K562 (cell line): ENCODE measurements around the gene FOXE1. TPM values are rescaled to one million over a fixed set of nuclear protein-coding genes. Genes with fewer than 3 reads are reported as not detected.

ENCODE experiments used
- ATF3 ChIP-seq, 2 experiments: fragments of 450-650 bp in 1 of 2; sonication (generic) in 1 of 2; formaldehyde crosslinking in 1 of 2; IDR thresholded peaks in 1 of 2; conservative IDR thresholded peaks in 1 of 2; 2 replicates each; pipeline versions ENCODE4 v1.6.1 to v1.8.1; 2016 to 2023; ENCODE audit warnings: mild to moderate bottlenecking in 2 of 2, moderate library complexity in 2 of 2, inconsistent platforms in 1 of 2, missing genetic modification reagents in 1 of 2
- CTCFL ChIP-seq: IDR thresholded peaks from 2 replicates; pipeline ENCODE4 v1.6.1; 2011; ENCODE audit warnings: borderline replicate concordance, low read depth, mild to moderate bottlenecking, moderate library complexity, low read length; ENCODE audit not compliant: insufficient read depth, poor library complexity, severe bottlenecking
- EGR1 ChIP-seq: fragments of 450-650 bp; conservative IDR thresholded peaks from 2 replicates; pipeline ENCODE4 v1.6.1; 2017; ENCODE audit warnings: mild to moderate bottlenecking
- JUN ChIP-seq, 2 experiments: sonication (generic) in 1 of 2; formaldehyde crosslinking in 1 of 2; IDR thresholded peaks; 2 replicates each; pipeline versions ENCODE4 v1.6.1 to v1.8.0; 2012 to 2022; ENCODE audit warnings: borderline replicate concordance in 2 of 2, mild to moderate bottlenecking in 2 of 2, improper control_type of control experiment in 1 of 2, low read depth in 1 of 2, low read length in 1 of 2, missing genetic modification reagents in 1 of 2
- MAFG ChIP-seq: fragments of 450-650 bp; conservative IDR thresholded peaks from 2 replicates; pipeline ENCODE4 v1.6.1; 2016; ENCODE audit warnings: missing genetic modification characterization, missing compliant biosample characterization
- PML ChIP-seq: IDR thresholded peaks from 2 replicates; pipeline ENCODE4 v1.6.1; 2012; ENCODE audit warnings: low read length, inconsistent platforms
- RCOR1 ChIP-seq, 2 experiments: IDR thresholded peaks; 2 replicates each; pipeline ENCODE4 v1.6.1; 2012; ENCODE audit warnings: low read depth in 2 of 2, low read length in 2 of 2, borderline replicate concordance in 1 of 2, improper control_type of control experiment in 1 of 2
- TAF15 ChIP-seq: fragments of 200-400 bp; formaldehyde crosslinking; IDR thresholded peaks from 2 replicates; pipeline ENCODE4 v1.6.1; 2017; ENCODE audit warnings: mild to moderate bottlenecking, low read depth, low read length, moderate library complexity
- ZBTB8A ChIP-seq: fragments of 450-650 bp; IDR thresholded peaks from 2 replicates; pipeline ENCODE4 v1.6.1; 2018; ENCODE audit warnings: mild to moderate bottlenecking, moderate library complexity; ENCODE audit not compliant: partially characterized antibody
- ZFP36 ChIP-seq: fragments of 150-350 bp; IDR thresholded peaks from 2 replicates; pipeline ENCODE4 v1.6.1; 2018; ENCODE audit warnings: low read length, low read depth; ENCODE audit not compliant: partially characterized antibody
- ZNF184 ChIP-seq: sonication (generic); formaldehyde crosslinking; IDR thresholded peaks from 2 replicates; pipeline ENCODE4 v1.5.0; 2020; ENCODE audit warnings: missing genetic modification reagents
- ZNF511 ChIP-seq: sonication (generic); formaldehyde crosslinking; IDR thresholded peaks from 2 replicates; pipeline ENCODE4 v1.8.0; 2022; ENCODE audit warnings: mild to moderate bottlenecking, missing genetic modification reagents
- ZNF695 ChIP-seq: fragments of 450-650 bp; formaldehyde crosslinking; IDR thresholded peaks from 2 replicates; pipeline ENCODE4 v1.4.0; 2020; ENCODE audit warnings: mild to moderate bottlenecking, moderate library complexity
- polyA plus RNA-seq, 8 experiments: library from polyadenylated mRNA; depleted of rRNA in 4 of 8; stranded (reverse) in 5 of 8; unstranded in 3 of 8; fragments of >200 nt; fragmentation: Nextera tagmentation in 2 of 8; fragmentation: Illumina TruSeq in 1 of 8; extraction: Ambion mirVana in 2 of 8; extraction: Trizol in 1 of 8; gene quantifications; 2 replicates each; pipeline versions ENCODE4 v1.2.1 to v1.2.3, GENCODE V29; 2011 to 2014; ENCODE audit warnings: inconsistent platforms in 1 of 8, missing spikeins in 1 of 8
- total RNA-seq, 7 experiments: library from RNA; depleted of rRNA in 6 of 7; stranded (reverse); fragments of >200 nt in 6 of 7; fragmentation: Illumina TruSeq in 2 of 7; extraction: Trizol in 2 of 7; gene quantifications; 2 replicates each; pipeline versions ENCODE4 v1.2.1 to v1.2.3, GENCODE V29; 2011 to 2021; ENCODE audit warnings: low replicate concordance in 1 of 7
- TF ChIP-seq, protein P1 (sequence below): fragments of 450-650 bp; conservative IDR thresholded peaks from 2 replicates; pipeline ENCODE4 v1.6.1; 2016; ENCODE audit warnings: missing genetic modification characterization, low read depth, mild to moderate bottlenecking, missing compliant biosample characterization, moderate library complexity
- TF ChIP-seq, protein P2 (sequence below), 3 experiments: IDR thresholded peaks in 2 of 3; conservative IDR thresholded peaks in 1 of 3; 2 replicates each; pipeline ENCODE4 v1.5.1; 2011 to 2012; ENCODE audit warnings: low read length in 3 of 3, mild to moderate bottlenecking in 3 of 3, control low read depth in 2 of 3, improper control_type of control experiment in 1 of 3, inconsistent platforms in 1 of 3, low read depth in 1 of 3, mixed read lengths in 1 of 3, moderate library complexity in 1 of 3; ENCODE audit not compliant: insufficient read depth in 2 of 3

Gene FOXE1
- total and polyA plus RNA-seq, 9 of the 15 experiments (the other 6 are each of a cell fraction or from before 2014, with no cell fraction given) = not detected

DNA sequence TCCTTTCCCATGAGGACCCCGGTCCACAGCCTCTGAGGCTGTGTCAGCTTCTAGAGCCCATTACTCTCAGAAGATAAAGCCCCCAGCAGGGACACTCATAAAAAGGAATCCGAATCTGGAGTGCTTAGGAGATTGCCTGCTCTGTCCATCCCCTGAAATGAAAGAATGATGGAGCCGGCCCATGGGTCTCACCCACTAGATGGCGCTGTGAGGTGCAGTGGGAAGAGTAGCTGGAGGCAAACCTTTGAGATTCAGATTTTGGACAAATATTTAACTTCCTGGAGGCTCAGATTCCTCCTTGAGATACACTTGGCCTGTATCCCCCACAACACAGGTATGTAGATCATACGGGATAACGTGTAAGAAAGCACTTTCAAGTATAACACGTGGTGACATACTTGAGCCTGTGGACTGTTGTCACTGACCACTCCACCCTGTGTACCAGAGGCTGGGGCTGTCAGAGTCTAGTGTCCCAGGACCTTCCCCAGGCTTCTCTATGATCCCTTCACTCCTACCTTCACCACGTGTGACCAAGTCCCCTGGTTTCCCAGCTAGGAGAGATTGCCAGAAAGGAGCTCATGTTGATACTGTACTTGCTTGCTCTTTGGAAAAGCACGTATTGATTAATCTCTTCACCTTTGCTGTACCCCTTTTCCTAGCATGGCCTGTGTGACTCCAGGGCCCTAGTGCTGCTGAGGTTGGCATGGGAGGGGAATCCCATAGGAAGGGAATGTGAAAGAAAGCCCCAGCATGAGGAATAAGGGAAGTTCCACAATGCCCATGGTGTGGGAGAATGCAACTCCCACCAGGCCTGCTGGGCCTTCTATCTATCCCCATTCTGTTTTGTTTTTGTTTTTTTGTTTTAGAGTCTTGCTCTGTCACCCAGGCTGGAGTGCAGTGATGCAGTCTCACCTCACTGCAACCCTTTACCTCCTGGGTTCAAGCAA, 37.2 kb downstream of the FOXE1 start (continued):
- TF ChIP-seq ATF3 (IDR thresholded peaks at IDR 0.05) = no peak
- no peak for TF ChIP-seq ATF3 (CRISPR knock-in tag; conservative IDR thresholded peaks at IDR 0.05)
- no peak for TF ChIP-seq ZNF184 (CRISPR knock-in tag)
- no peak for TF ChIP-seq JUN (IDR thresholded peaks at IDR 0.05; ENCODE audit: borderline replicate concordance, low read depth, low read length)
- no peak for TF ChIP-seq JUN (CRISPR knock-in tag; IDR thresholded peaks at IDR 0.05; ENCODE audit: borderline replicate concordance)
- TF ChIP-seq, protein P1, sequence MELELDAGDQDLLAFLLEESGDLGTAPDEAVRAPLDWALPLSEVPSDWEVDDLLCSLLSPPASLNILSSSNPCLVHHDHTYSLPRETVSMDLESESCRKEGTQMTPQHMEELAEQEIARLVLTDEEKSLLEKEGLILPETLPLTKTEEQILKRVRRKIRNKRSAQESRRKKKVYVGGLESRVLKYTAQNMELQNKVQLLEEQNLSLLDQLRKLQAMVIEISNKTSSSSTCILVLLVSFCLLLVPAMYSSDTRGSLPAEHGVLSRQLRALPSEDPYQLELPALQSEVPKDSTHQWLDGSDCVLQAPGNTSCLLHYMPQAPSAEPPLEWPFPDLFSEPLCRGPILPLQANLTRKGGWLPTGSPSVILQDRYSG (tag) = no peak
- TF ChIP-seq MAFG (tag) = no peak
- TF ChIP-seq, protein P2, sequence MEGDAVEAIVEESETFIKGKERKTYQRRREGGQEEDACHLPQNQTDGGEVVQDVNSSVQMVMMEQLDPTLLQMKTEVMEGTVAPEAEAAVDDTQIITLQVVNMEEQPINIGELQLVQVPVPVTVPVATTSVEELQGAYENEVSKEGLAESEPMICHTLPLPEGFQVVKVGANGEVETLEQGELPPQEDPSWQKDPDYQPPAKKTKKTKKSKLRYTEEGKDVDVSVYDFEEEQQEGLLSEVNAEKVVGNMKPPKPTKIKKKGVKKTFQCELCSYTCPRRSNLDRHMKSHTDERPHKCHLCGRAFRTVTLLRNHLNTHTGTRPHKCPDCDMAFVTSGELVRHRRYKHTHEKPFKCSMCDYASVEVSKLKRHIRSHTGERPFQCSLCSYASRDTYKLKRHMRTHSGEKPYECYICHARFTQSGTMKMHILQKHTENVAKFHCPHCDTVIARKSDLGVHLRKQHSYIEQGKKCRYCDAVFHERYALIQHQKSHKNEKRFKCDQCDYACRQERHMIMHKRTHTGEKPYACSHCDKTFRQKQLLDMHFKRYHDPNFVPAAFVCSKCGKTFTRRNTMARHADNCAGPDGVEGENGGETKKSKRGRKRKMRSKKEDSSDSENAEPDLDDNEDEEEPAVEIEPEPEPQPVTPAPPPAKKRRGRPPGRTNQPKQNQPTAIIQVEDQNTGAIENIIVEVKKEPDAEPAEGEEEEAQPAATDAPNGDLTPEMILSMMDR (IDR thresholded peaks at IDR 0.05 in 2 of 3, conservative IDR thresholded peaks at IDR 0.05 in 1 of 3; ENCODE audit: insufficient read depth in 2 of 3, low read depth in 1 of 3, low read length in 3 of 3) = peak; percentile 83 to 96 (median 85)
- TF ChIP-seq ZFP36 = no peak
- no peak for TF ChIP-seq TAF15
- TF ChIP-seq RCOR1 (IDR thresholded peaks at IDR 0.05; ENCODE audit: borderline replicate concordance in 1 of 2, low read depth in 2 of 2, low read length in 2 of 2) = 0 out of 4 replicates have a peak, but pooled peaks of 1 of the 2 experiments have one; percentile 43
- TF ChIP-seq CTCFL = peak; percentile 28
- no peak for TF ChIP-seq PML
- no peak for TF ChIP-seq ZNF511 (CRISPR knock-in tag)
- no peak for TF ChIP-seq ZNF695 (CRISPR knock-in tag)
- no peak for TF ChIP-seq EGR1
- no peak for TF ChIP-seq ZBTB8A
